Hepatocyte (in vitro differentiated cells): ENCODE measurements around the gene SIN3A. TPM values are rescaled to one million over a fixed set of nuclear protein-coding genes. Genes with fewer than 3 reads are reported as not detected.

Experiments
- DNase-seq: peaks from one replicate; pipeline ENCODE4 v3.0.0-alpha.2; 2016; ENCODE audit warnings: low spot score
- H2AFZ ChIP-seq: fragments of 200-600 bp; sonication (generic); 2 replicates; pipeline ENCODE4 v1.6.0; 2016; ENCODE audit warnings: antibody characterized with exemption, mild to moderate bottlenecking
- H3K27ac ChIP-seq: fragments of 200-600 bp; sonication (generic); 2 replicates; pipeline ENCODE4 v1.5.1; 2016; ENCODE audit warnings: mild to moderate bottlenecking
- H3K27me3 ChIP-seq: fragments of 200-600 bp; sonication (generic); 2 replicates; pipeline ENCODE4 v1.6.1; 2016
- H3K36me3 ChIP-seq: fragments of 200-600 bp; sonication (generic); replicated peaks from 2 replicates; pipeline ENCODE4 v1.5.1; 2016; ENCODE audit warnings: low read depth; ENCODE audit not compliant: insufficient read depth
- H3K4me1 ChIP-seq: fragments of 200-600 bp; sonication (generic); 2 replicates; pipeline ENCODE4 v1.5.1; 2016; ENCODE audit warnings: mild to moderate bottlenecking, moderate library complexity; ENCODE audit not compliant: insufficient read depth
- H3K4me2 ChIP-seq: fragments of 200-600 bp; sonication (generic); 2 replicates; pipeline ENCODE4 v1.6.0; 2016
- H3K4me3 ChIP-seq: fragments of 200-600 bp; sonication (generic); 2 replicates; pipeline ENCODE4 v1.5.1; 2016; ENCODE audit warnings: mild to moderate bottlenecking
- H3K79me2 ChIP-seq: fragments of 200-600 bp; sonication (generic); 2 replicates; pipeline ENCODE4 v1.6.0; 2017; ENCODE audit warnings: mild to moderate bottlenecking
- H3K9me2 ChIP-seq: fragments of 200-600 bp; sonication (generic); replicated peaks from 2 replicates; pipeline ENCODE4 v1.6.0; 2017; ENCODE audit warnings: mild to moderate bottlenecking; ENCODE audit not compliant: insufficient read depth
- H3K9me3 ChIP-seq: fragments of 200-600 bp; sonication (generic); 2 replicates; pipeline ENCODE4 v1.5.1; 2016; ENCODE audit warnings: low read depth, mild to moderate bottlenecking
- H4K20me1 ChIP-seq: fragments of 200-600 bp; sonication (generic); 2 replicates; pipeline ENCODE4 v1.6.0; 2016; ENCODE audit warnings: mild to moderate bottlenecking; ENCODE audit not compliant: insufficient read depth, poor library complexity, severe bottlenecking
- EZH2 ChIP-seq: fragments of 200-600 bp; sonication (generic); IDR thresholded peaks from 2 replicates; pipeline ENCODE4 v1.6.1; 2016; ENCODE audit warnings: antibody characterized with exemption, mild to moderate bottlenecking, borderline replicate concordance
- EZH2phosphoT487 ChIP-seq: fragments of 200-600 bp; sonication (generic); IDR thresholded peaks from one replicate; pipeline ENCODE4 v1.6.1; 2018; ENCODE audit warnings: antibody characterized with exemption, mild to moderate bottlenecking, low read depth, moderate library complexity; ENCODE audit not compliant: unreplicated experiment, severe bottlenecking
- WGBS: methylation state at CpG from one replicate; pipeline ENCODE4 v1.1.6; 2016; ENCODE audit warnings: low lambda C conversion rate; ENCODE audit errors: missing lambda C conversion rate; 5-methylcytosine and 5-hydroxymethylcytosine counted together
- polyA plus RNA-seq: library from polyadenylated mRNA; unstranded; fragments of >200 nt; fragmentation: Nextera tagmentation; extraction: Ambion mirVana; gene quantifications from 2 replicates; pipeline ENCODE4 v1.2.1, GENCODE V29; 2016
- total RNA-seq: library from RNA; depleted of rRNA; stranded (reverse); fragments of >200 nt; gene quantifications from 2 replicates; pipeline ENCODE4 v1.2.3, GENCODE V29; 2014
- TF ChIP-seq, protein P1 (sequence below): fragments of 200-600 bp; sonication (generic); IDR thresholded peaks from 2 replicates; pipeline ENCODE4 v1.5.1; 2016; ENCODE audit warnings: antibody characterized with exemption, mild to moderate bottlenecking; ENCODE audit not compliant: poor library complexity

SIN3A gene
- total and polyA plus RNA-seq, 2 experiments from 2014 or later, result 16.5 to 28.8 TPM

DNA sequence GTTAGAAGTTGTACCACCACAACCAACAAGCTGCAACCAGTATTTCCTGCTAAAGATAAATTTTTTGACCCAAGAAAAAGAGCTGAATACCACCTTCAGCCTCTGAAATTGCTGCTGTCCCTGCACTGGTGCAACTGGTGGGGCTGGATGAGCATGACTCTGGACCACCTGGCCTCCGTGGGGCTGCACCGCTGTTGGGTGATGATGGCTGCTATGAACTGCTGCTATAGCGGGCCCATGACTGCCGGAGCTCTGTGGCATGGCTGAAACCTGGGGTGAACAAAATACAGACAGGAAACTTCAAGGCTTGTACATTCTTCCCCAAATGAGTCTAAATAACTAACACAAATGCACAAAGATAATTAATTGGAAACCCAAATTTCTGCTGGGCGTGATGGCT is 28.9 kb downstream of the SIN3A start:
- no peak overlapping the region for H3K27ac ChIP-seq
- H3K27me3 ChIP-seq, result no peaks in the 10 kb centered on the region
- no peak for DNase-seq
- TF ChIP-seq, protein P1, sequence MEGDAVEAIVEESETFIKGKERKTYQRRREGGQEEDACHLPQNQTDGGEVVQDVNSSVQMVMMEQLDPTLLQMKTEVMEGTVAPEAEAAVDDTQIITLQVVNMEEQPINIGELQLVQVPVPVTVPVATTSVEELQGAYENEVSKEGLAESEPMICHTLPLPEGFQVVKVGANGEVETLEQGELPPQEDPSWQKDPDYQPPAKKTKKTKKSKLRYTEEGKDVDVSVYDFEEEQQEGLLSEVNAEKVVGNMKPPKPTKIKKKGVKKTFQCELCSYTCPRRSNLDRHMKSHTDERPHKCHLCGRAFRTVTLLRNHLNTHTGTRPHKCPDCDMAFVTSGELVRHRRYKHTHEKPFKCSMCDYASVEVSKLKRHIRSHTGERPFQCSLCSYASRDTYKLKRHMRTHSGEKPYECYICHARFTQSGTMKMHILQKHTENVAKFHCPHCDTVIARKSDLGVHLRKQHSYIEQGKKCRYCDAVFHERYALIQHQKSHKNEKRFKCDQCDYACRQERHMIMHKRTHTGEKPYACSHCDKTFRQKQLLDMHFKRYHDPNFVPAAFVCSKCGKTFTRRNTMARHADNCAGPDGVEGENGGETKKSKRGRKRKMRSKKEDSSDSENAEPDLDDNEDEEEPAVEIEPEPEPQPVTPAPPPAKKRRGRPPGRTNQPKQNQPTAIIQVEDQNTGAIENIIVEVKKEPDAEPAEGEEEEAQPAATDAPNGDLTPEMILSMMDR, result no peak
- no peak for TF ChIP-seq EZH2phosphoT487
- TF ChIP-seq EZH2, result no peak
- H3K4me3 ChIP-seq, result no peak overlapping the region
- H3K4me2 ChIP-seq, result no peak overlapping the region
- H3K9me3 ChIP-seq, result no peaks in the 10 kb centered on the region
- H3K9me2 ChIP-seq, result no peaks in the 10 kb centered on the region
- H3K4me1 ChIP-seq, result no peaks in the 10 kb centered on the region
- no peaks in the 10 kb centered on the region for H3K36me3 ChIP-seq
- H2AFZ ChIP-seq, result no peak overlapping the region
- WGBS, result 96% methylated on average over 5 of the region's 5 CpGs
- H4K20me1 ChIP-seq, result peaks cover 6% of the 10 kb centered on the region
- peaks cover 51% of the 10 kb centered on the region for H3K79me2 ChIP-seq

DNA sequence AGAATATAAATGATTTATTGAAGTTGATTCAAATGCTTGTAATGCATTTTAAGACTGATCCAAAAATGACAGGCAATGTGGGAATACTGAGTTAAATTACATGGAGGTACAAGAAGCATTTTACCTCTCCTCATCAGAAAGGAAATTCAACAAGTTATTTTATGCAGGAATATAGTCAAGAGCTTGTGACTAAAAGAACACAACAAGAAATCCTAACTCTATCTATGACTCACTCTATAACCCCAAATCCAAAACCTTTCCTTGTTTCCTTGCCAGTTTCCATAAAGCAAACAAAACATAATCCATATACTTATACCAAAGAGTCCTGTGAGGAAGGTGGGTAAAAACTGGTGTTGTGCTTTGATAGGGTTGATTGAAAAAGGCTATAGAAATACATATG is 30.8 kb downstream of the SIN3A start:
- DNase-seq, result no peak
- no peak overlapping the region for H3K4me3 ChIP-seq
- no peaks in the 10 kb centered on the region for H3K36me3 ChIP-seq

DNA sequence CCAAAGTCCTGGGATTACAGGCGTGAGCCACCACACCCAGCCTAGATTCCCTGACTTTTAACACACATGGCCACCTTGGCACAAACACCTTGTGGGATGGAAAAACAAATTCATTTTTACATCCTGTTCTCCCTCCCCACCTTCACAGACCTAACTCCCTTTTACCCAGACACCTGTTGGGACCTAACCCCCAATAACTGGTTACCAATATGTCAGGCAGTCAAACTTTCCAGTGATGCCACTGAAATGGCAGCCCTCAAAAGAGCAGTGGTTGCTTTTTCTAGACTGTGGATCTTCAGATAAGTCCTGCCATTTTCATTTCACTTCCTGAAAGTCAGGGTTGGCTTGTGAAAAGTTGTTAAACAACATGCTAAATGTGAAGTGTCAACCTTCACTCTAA is 34.9 kb downstream of the SIN3A start:
- Histone ChIP-seq H3K9me3 (no peaks in the 10 kb centered on the region), H3K36me3 (no peaks in the 10 kb centered on the region), H3K4me3 (no peak overlapping the region), H3K9me2 (no peaks in the 10 kb centered on the region), H3K27ac (no peak overlapping the region), H3K4me2 (no peak overlapping the region), H3K4me1 (no peaks in the 10 kb centered on the region), H2AFZ (no peak overlapping the region), H3K79me2 (peaks cover 13% of the 10 kb centered on the region), H3K27me3 (no peaks in the 10 kb centered on the region), H4K20me1 (no peaks in the 10 kb centered on the region)
- no peak for DNase-seq
- TF ChIP-seq, protein P1, result no peak
- TF ChIP-seq EZH2, result no peak
- no peak for TF ChIP-seq EZH2phosphoT487
- 94% methylated on average over 1 of the region's 1 CpG for WGBS

More for the DNA sequence above, 30.8 kb downstream of the SIN3A start:
- Histone ChIP-seq H3K4me2 (no peak overlapping the region), H3K27me3 (no peaks in the 10 kb centered on the region), H3K9me2 (no peaks in the 10 kb centered on the region), H4K20me1 (peaks cover 6% of the 10 kb centered on the region), H3K79me2 (peaks cover 36% of the 10 kb centered on the region), H2AFZ (no peak overlapping the region), H3K27ac (no peak overlapping the region), H3K4me1 (no peaks in the 10 kb centered on the region), H3K9me3 (no peaks in the 10 kb centered on the region)
- TF ChIP-seq EZH2phosphoT487, result no peak
- TF ChIP-seq EZH2, result no peak
- TF ChIP-seq, protein P1, result no peak

DNA sequence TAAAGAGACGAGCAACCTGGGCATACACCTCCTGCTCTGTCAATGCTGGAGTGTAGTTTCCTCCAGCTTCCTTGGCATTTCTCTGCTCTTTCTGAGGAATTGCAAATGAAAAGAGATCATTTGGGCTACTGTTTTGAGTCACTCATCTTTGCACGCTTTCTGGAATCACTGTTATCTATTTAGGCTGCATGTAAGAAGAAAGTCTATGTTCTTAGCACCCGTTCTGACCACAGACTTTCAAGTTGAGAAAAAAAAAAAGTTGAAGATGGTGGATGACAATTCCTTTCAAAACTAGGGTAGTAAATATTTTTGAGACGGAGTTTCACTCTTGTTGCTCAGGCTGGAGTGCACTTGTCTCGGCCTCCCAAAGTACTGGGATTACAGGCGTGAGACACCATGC is 41.3 kb downstream of the SIN3A start:
- H4K20me1 ChIP-seq, result no peaks in the 10 kb centered on the region
- no peak overlapping the region for H2AFZ ChIP-seq
- no peak overlapping the region for H3K4me3 ChIP-seq
- peaks cover 2% of the 10 kb centered on the region for H3K79me2 ChIP-seq
- no peak overlapping the region for H3K27ac ChIP-seq
- 94% methylated on average over 6 of the region's 6 CpGs for WGBS
- no peaks in the 10 kb centered on the region for H3K4me1 ChIP-seq
- no peaks in the 10 kb centered on the region for H3K27me3 ChIP-seq
- H3K9me3 ChIP-seq, result no peaks in the 10 kb centered on the region
- no peak overlapping the region for H3K4me2 ChIP-seq
- H3K9me2 ChIP-seq, result no peaks in the 10 kb centered on the region
- no peaks in the 10 kb centered on the region for H3K36me3 ChIP-seq
- TF ChIP-seq EZH2phosphoT487 (no peak), EZH2 (no peak)
- TF ChIP-seq, protein P1, result no peak
- no peak for DNase-seq
